ENCODE data around the gene SLC9A4.

DNA sequence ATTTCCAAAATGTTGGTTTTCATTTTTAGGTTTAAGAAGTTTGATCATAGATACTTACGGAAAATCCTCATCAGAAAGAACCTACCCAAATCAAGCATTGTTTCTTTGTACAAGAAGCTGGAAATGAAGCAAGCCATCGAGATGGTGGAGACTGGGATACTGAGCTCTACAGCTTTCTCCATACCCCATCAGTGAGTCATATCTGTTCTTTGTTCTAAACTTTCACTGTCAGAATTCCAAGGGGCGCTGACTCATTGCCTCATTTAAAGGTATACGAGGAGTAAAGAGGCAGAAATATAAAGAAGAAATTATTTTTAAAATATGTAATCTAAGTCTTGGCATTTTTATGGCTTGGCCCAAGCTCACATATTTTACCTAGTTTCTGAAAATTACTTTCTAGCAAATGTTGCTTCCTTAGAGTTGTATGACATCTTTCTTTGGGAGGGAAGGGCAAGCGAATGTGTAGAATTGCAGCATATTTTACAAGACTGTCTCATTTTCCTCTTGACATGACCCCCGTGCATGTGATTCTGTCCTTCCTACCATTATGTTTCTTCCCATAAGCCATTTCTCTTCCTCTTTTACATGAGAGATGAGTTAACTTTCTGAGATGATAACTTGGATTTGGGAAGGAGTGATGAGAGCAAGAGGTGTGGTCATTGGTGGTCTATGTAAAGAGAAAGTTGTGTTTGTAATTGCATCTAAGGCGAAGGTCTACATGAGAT is 41.2 kb downstream of the SLC9A4 start:
- TF ChIP-seq, protein P1, sequence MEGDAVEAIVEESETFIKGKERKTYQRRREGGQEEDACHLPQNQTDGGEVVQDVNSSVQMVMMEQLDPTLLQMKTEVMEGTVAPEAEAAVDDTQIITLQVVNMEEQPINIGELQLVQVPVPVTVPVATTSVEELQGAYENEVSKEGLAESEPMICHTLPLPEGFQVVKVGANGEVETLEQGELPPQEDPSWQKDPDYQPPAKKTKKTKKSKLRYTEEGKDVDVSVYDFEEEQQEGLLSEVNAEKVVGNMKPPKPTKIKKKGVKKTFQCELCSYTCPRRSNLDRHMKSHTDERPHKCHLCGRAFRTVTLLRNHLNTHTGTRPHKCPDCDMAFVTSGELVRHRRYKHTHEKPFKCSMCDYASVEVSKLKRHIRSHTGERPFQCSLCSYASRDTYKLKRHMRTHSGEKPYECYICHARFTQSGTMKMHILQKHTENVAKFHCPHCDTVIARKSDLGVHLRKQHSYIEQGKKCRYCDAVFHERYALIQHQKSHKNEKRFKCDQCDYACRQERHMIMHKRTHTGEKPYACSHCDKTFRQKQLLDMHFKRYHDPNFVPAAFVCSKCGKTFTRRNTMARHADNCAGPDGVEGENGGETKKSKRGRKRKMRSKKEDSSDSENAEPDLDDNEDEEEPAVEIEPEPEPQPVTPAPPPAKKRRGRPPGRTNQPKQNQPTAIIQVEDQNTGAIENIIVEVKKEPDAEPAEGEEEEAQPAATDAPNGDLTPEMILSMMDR (IDR thresholded peaks at IDR 0.05): no peak
- TF ChIP-seq EZH2 (IDR thresholded peaks at IDR 0.05; ENCODE audit: borderline replicate concordance, insufficient read depth, low read depth, low read length, poor library complexity, severe bottlenecking): no peak

All from B cell (primary cell).